HEK293 (cell line): ENCODE measurements around the gene CALR3.

ENCODE experiments used
- BCL11A ChIP-seq: fragments of 450-650 bp; formaldehyde crosslinking; IDR thresholded peaks from 2 replicates; pipeline ENCODE4 v1.5.1; 2016; ENCODE audit warnings: low read depth, missing biosample characterization, missing genetic modification characterization
- GLIS2 ChIP-seq: fragments of 450-650 bp; formaldehyde crosslinking; IDR thresholded peaks from 2 replicates; pipeline ENCODE4 v1.5.1; 2016; ENCODE audit warnings: missing biosample characterization, missing genetic modification characterization
- KLF9 ChIP-seq: fragments of 450-650 bp; formaldehyde crosslinking; IDR thresholded peaks from 2 replicates; pipeline ENCODE4 v1.5.1; 2016; ENCODE audit warnings: missing biosample characterization, missing genetic modification characterization, low read depth
- PATZ1 ChIP-seq: fragments of 450-650 bp; formaldehyde crosslinking; IDR thresholded peaks from 2 replicates; pipeline ENCODE4 v1.5.1; 2016; ENCODE audit warnings: missing biosample characterization, missing genetic modification characterization
- PRDM4 ChIP-seq: fragments of 450-650 bp; formaldehyde crosslinking; IDR thresholded peaks from 2 replicates; pipeline ENCODE4 v1.5.1; 2017; ENCODE audit warnings: missing biosample characterization, missing genetic modification characterization
- YY1 ChIP-seq: fragments of 450-650 bp; formaldehyde crosslinking; IDR thresholded peaks from 2 replicates; pipeline ENCODE4 v1.5.1; 2018; ENCODE audit warnings: missing biosample characterization, missing genetic modification characterization
- YY2 ChIP-seq: fragments of 450-650 bp; formaldehyde crosslinking; IDR thresholded peaks from 2 replicates; pipeline ENCODE4 v1.5.1; 2016; ENCODE audit warnings: missing biosample characterization, missing genetic modification characterization
- ZFP69B ChIP-seq: fragments of 450-650 bp; formaldehyde crosslinking; IDR thresholded peaks from 2 replicates; pipeline ENCODE4 v1.5.1; 2016; ENCODE audit warnings: missing biosample characterization, missing genetic modification characterization
- ZNF335 ChIP-seq: fragments of 450-650 bp; formaldehyde crosslinking; conservative IDR thresholded peaks from 2 replicates; pipeline ENCODE4 v1.5.1; 2016; ENCODE audit warnings: missing biosample characterization, missing genetic modification characterization
- ZNF488 ChIP-seq: fragments of 450-650 bp; formaldehyde crosslinking; IDR thresholded peaks from 2 replicates; pipeline ENCODE4 v1.5.1; 2016; ENCODE audit warnings: missing biosample characterization, missing genetic modification characterization
- ZNF610 ChIP-seq: fragments of 450-650 bp; formaldehyde crosslinking; IDR thresholded peaks from 2 replicates; pipeline ENCODE4 v1.5.1; 2016; ENCODE audit warnings: missing biosample characterization, missing genetic modification characterization, borderline replicate concordance
- ZNF626 ChIP-seq: fragments of 450-650 bp; sonication (Bioruptor Pico); formaldehyde crosslinking; IDR thresholded peaks from 2 replicates; pipeline ENCODE4 v1.5.1; 2018; ENCODE audit warnings: missing biosample characterization, missing genetic modification characterization, inconsistent platforms
- ZNF629 ChIP-seq: fragments of 450-650 bp; formaldehyde crosslinking; IDR thresholded peaks from 2 replicates; pipeline ENCODE4 v1.5.1; 2017; ENCODE audit warnings: missing biosample characterization, missing genetic modification characterization
- ZNF654 ChIP-seq: fragments of 450-650 bp; formaldehyde crosslinking; IDR thresholded peaks from 2 replicates; pipeline ENCODE4 v1.5.1; 2016; ENCODE audit warnings: low read depth, missing biosample characterization, missing genetic modification characterization
- ZNF660 ChIP-seq: fragments of 450-650 bp; IDR thresholded peaks from 2 replicates; pipeline ENCODE4 v1.5.1; 2018; ENCODE audit warnings: missing biosample characterization, mild to moderate bottlenecking, missing genetic modification characterization
- ZNF777 ChIP-seq: fragments of 450-650 bp; formaldehyde crosslinking; IDR thresholded peaks from 2 replicates; pipeline ENCODE4 v1.5.1; 2017; ENCODE audit warnings: missing biosample characterization, missing genetic modification characterization, borderline replicate concordance
- ZXDB ChIP-seq: fragments of 450-650 bp; formaldehyde crosslinking; IDR thresholded peaks from 2 replicates; pipeline ENCODE4 v1.5.1; 2016; ENCODE audit warnings: missing biosample characterization, missing genetic modification characterization
- TF ChIP-seq, protein P1 (sequence below): fragments of 450-650 bp; formaldehyde crosslinking; optimal IDR thresholded peaks from 2 replicates; pipeline ENCODE3; 2016; ENCODE audit warnings: missing biosample characterization, mild to moderate bottlenecking, missing genetic modification characterization
- TF ChIP-seq, protein P2 (sequence below): fragments of 450-650 bp; formaldehyde crosslinking; IDR thresholded peaks from 2 replicates; pipeline ENCODE4 v1.5.1; 2016; ENCODE audit warnings: missing biosample characterization, missing genetic modification characterization
- TF ChIP-seq, protein P3 (sequence below): fragments of 450-650 bp; IDR thresholded peaks from 2 replicates; pipeline ENCODE4 v1.5.1; 2018; ENCODE audit warnings: missing biosample characterization, mild to moderate bottlenecking, missing genetic modification characterization
- TF ChIP-seq, protein P4 (sequence below): fragments of 450-650 bp; formaldehyde crosslinking; IDR thresholded peaks from 2 replicates; pipeline ENCODE4 v1.5.1; 2016; ENCODE audit warnings: missing biosample characterization, missing genetic modification characterization
- TF ChIP-seq, protein P5 (sequence below): fragments of 450-650 bp; formaldehyde crosslinking; conservative IDR thresholded peaks from 2 replicates; pipeline ENCODE4 v1.5.1; 2016; ENCODE audit warnings: low read depth, missing biosample characterization, missing genetic modification characterization

Gene CALR3

GRCh38 chr19:16495982-16496612 is at the start of gene CALR3, which contains the start of gene C19orf44 (continued):
- TF ChIP-seq, protein P1, sequence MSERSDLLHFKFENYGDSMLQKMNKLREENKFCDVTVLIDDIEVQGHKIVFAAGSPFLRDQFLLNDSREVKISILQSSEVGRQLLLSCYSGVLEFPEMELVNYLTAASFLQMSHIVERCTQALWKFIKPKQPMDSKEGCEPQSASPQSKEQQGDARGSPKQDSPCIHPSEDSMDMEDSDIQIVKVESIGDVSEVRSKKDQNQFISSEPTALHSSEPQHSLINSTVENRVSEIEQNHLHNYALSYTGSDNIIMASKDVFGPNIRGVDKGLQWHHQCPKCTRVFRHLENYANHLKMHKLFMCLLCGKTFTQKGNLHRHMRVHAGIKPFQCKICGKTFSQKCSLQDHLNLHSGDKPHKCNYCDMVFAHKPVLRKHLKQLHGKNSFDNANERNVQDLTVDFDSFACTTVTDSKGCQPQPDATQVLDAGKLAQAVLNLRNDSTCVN: peak; percentile 50
- TF ChIP-seq ZXDB (tag by site-specific recombination): peak; percentile 84
- no peak for TF ChIP-seq ZNF654 (tag by site-specific recombination)
- 0 out of 2 replicates have a peak, but pooled peaks have one; percentile 34 for TF ChIP-seq ZNF660 (tag by site-specific recombination)
- TF ChIP-seq, protein P2, sequence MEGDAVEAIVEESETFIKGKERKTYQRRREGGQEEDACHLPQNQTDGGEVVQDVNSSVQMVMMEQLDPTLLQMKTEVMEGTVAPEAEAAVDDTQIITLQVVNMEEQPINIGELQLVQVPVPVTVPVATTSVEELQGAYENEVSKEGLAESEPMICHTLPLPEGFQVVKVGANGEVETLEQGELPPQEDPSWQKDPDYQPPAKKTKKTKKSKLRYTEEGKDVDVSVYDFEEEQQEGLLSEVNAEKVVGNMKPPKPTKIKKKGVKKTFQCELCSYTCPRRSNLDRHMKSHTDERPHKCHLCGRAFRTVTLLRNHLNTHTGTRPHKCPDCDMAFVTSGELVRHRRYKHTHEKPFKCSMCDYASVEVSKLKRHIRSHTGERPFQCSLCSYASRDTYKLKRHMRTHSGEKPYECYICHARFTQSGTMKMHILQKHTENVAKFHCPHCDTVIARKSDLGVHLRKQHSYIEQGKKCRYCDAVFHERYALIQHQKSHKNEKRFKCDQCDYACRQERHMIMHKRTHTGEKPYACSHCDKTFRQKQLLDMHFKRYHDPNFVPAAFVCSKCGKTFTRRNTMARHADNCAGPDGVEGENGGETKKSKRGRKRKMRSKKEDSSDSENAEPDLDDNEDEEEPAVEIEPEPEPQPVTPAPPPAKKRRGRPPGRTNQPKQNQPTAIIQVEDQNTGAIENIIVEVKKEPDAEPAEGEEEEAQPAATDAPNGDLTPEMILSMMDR (tag by site-specific recombination): peak; percentile 44; the same call in 1 of the 2 replicates
- peak; percentile 95 for TF ChIP-seq PATZ1 (tag by site-specific recombination)
- no peak for TF ChIP-seq ZNF488 (tag by site-specific recombination)
- TF ChIP-seq GLIS2 (tag by site-specific recombination): peak; percentile 71
- TF ChIP-seq, protein P3, sequence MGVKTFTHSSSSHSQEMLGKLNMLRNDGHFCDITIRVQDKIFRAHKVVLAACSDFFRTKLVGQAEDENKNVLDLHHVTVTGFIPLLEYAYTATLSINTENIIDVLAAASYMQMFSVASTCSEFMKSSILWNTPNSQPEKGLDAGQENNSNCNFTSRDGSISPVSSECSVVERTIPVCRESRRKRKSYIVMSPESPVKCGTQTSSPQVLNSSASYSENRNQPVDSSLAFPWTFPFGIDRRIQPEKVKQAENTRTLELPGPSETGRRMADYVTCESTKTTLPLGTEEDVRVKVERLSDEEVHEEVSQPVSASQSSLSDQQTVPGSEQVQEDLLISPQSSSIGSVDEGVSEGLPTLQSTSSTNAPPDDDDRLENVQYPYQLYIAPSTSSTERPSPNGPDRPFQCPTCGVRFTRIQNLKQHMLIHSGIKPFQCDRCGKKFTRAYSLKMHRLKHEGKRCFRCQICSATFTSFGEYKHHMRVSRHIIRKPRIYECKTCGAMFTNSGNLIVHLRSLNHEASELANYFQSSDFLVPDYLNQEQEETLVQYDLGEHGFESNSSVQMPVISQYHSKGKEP: no peak
- peak; percentile 97 for TF ChIP-seq YY2
- TF ChIP-seq ZFP69B (tag by site-specific recombination): peak; percentile 37; the same call in 1 of the 2 replicates
- TF ChIP-seq, protein P4, sequence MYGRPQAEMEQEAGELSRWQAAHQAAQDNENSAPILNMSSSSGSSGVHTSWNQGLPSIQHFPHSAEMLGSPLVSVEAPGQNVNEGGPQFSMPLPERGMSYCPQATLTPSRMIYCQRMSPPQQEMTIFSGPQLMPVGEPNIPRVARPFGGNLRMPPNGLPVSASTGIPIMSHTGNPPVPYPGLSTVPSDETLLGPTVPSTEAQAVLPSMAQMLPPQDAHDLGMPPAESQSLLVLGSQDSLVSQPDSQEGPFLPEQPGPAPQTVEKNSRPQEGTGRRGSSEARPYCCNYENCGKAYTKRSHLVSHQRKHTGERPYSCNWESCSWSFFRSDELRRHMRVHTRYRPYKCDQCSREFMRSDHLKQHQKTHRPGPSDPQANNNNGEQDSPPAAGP (tag by site-specific recombination): peak; percentile 44; the same call in 1 of the 2 replicates
- TF ChIP-seq, protein P5, sequence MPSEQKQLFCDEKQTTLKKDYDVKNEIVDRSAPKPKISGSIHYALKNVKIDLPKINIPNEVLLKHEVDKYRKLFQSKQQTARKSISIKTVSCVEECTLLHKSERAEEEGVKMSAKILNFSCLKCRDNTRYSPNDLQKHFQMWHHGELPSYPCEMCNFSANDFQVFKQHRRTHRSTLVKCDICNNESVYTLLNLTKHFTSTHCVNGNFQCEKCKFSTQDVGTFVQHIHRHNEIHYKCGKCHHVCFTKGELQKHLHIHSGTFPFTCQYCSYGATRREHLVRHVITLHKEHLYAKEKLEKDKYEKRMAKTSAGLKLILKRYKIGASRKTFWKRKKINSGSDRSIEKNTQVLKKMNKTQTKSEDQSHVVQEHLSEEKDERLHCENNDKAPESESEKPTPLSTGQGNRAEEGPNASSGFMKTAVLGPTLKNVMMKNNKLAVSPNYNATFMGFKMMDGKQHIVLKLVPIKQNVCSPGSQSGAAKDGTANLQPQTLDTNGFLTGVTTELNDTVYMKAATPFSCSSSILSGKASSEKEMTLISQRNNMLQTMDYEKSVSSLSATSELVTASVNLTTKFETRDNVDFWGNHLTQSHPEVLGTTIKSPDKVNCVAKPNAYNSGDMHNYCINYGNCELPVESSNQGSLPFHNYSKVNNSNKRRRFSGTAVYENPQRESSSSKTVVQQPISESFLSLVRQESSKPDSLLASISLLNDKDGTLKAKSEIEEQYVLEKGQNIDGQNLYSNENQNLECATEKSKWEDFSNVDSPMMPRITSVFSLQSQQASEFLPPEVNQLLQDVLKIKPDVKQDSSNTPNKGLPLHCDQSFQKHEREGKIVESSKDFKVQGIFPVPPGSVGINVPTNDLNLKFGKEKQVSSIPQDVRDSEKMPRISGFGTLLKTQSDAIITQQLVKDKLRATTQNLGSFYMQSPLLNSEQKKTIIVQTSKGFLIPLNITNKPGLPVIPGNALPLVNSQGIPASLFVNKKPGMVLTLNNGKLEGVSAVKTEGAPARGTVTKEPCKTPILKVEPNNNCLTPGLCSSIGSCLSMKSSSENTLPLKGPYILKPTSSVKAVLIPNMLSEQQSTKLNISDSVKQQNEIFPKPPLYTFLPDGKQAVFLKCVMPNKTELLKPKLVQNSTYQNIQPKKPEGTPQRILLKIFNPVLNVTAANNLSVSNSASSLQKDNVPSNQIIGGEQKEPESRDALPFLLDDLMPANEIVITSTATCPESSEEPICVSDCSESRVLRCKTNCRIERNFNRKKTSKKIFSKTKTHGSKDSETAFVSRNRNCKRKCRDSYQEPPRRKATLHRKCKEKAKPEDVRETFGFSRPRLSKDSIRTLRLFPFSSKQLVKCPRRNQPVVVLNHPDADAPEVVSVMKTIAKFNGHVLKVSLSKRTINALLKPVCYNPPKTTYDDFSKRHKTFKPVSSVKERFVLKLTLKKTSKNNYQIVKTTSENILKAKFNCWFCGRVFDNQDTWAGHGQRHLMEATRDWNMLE: peak; percentile 71
- TF ChIP-seq YY1 (tag by site-specific recombination): peak; percentile 98
- TF ChIP-seq ZNF629 (tag by site-specific recombination): peak; percentile 63; the same call in 1 of the 2 replicates
- no peak for TF ChIP-seq ZNF626 (tag by site-specific recombination)
- peak; percentile 91 for TF ChIP-seq KLF9 (tag by site-specific recombination)
- peak; percentile 93 for TF ChIP-seq ZNF335 (tag by site-specific recombination)
- TF ChIP-seq PRDM4 (tag by site-specific recombination): 0 out of 2 replicates have a peak, but pooled peaks have one; percentile 24
- peak; percentile 49; the same call in 1 of the 2 replicates for TF ChIP-seq ZNF777 (tag by site-specific recombination)
- TF ChIP-seq BCL11A (tag by site-specific recombination): 0 out of 2 replicates have a peak, but pooled peaks have one; percentile 20
- 0 out of 2 replicates have a peak, but pooled peaks have one; percentile 20 for TF ChIP-seq ZNF610 (tag by site-specific recombination)
